Spleen (tissue), 11 donors: ENCODE data around the gene RFX1. TPM values are rescaled to one million over a fixed set of nuclear protein-coding genes. Genes with fewer than 3 reads are reported as not detected.

Experiments used
- DNase-seq: peaks from one replicate; pipeline ENCODE4 v3.0.0-alpha.2; 2020
- H3K27ac ChIP-seq, 8 donors: fragments of 200-600 bp; sonication (generic) in 7 of 8; 1 replicate in 4 of 8; 2 replicates in 4 of 8; pipeline versions ENCODE4 v1.5.0 to v1.8.0; 2016 to 2021; ENCODE audit warnings: inconsistent platforms in 4 of 8, mild to moderate bottlenecking in 4 of 8, moderate library complexity in 1 of 8
- H3K27me3 ChIP-seq, 7 donors: fragments of 200-600 bp; sonication (generic) in 6 of 7; replicated peaks in 1 of 7; 1 replicate in 4 of 7; 2 replicates in 3 of 7; pipeline versions ENCODE4 v1.5.0 to v1.8.0; 2016 to 2021; ENCODE audit warnings: inconsistent platforms in 3 of 7, mild to moderate bottlenecking in 1 of 7
- H3K36me3 ChIP-seq, 6 donors: fragments of 200-600 bp; sonication (generic) in 5 of 6; 1 replicate in 4 of 6; 2 replicates in 2 of 6; pipeline versions ENCODE4 v1.5.0 to v1.8.0; 2016 to 2021; ENCODE audit warnings: inconsistent platforms in 2 of 6
- H3K4me1 ChIP-seq, 6 donors: fragments of 200-600 bp; sonication (generic) in 5 of 6; 1 replicate in 3 of 6; 2 replicates in 3 of 6; pipeline versions ENCODE4 v1.5.0 to v1.8.0; 2016 to 2021; ENCODE audit warnings: inconsistent platforms in 3 of 6
- H3K4me3 ChIP-seq, 8 donors: fragments of 200-600 bp; sonication (generic) in 7 of 8; 1 replicate in 4 of 8; 2 replicates in 4 of 8; pipeline versions ENCODE4 v1.5.0 to v1.8.0; 2016 to 2021; ENCODE audit warnings: inconsistent platforms in 4 of 8, mild to moderate bottlenecking in 4 of 8, moderate library complexity in 2 of 8
- H3K9me3 ChIP-seq, 8 donors: fragments of 200-600 bp; sonication (generic) in 7 of 8; 1 replicate in 4 of 8; 2 replicates in 4 of 8; pipeline versions ENCODE4 v1.5.0 to v1.8.0; 2016 to 2021; ENCODE audit warnings: inconsistent platforms in 4 of 8
- CTCF ChIP-seq, 11 experiments: fragments of 200-600 bp in 7 of 11; fragments of 450-650 bp in 4 of 11; sonication (generic) in 4 of 11; IDR thresholded peaks in 8 of 11; conservative IDR thresholded peaks in 3 of 11; 1 replicate in 7 of 11; 2 replicates in 4 of 11; pipeline versions ENCODE4 v1.4.0 to v1.8.0; 2016 to 2021; ENCODE audit warnings: antibody characterized with exemption in 11 of 11, inconsistent platforms in 4 of 11, mild to moderate bottlenecking in 1 of 11
- POLR2A ChIP-seq, 3 donors: fragments of 450-650 bp; IDR thresholded peaks; one replicate each; pipeline ENCODE4 v1.5.1; 2017; ENCODE audit warnings: antibody characterized with exemption in 3 of 3, mild to moderate bottlenecking in 1 of 3
- POLR2AphosphoS5 ChIP-seq, 3 donors: sonication (generic); formaldehyde crosslinking; IDR thresholded peaks; one replicate each; pipeline ENCODE4 v1.5.1; 2017; ENCODE audit warnings: antibody characterized with exemption in 3 of 3
- WGBS, 5 donors: extraction: QIAGEN DNeasy Blood & Tissue Kit in 3 of 5; methylation state at CpG; one replicate each; pipeline versions ENCODE4 v1.1.5 to v1.1.7; 2013 to 2018; 5-methylcytosine and 5-hydroxymethylcytosine counted together
- intact Hi-C: fragments of 100-400 bp; cut with DNase I; formaldehyde crosslinking; loops from one replicate; pipeline ENCODE4 v1.15.0; 2023; ENCODE audit warnings: low total_unique reads
- polyA plus RNA-seq, 3 donors: library from polyadenylated mRNA; stranded (reverse); fragments of 200-250 nt; gene quantifications; one replicate each; pipeline ENCODE4 v1.2.1, GENCODE V29; 2013
- total RNA-seq, 7 donors: library from RNA; depleted of rRNA in 3 of 7; stranded (reverse); fragments of >200 nt in 3 of 7; fragmentation: NEBNext Ultra II Directional in 4 of 7; extraction: Animal tissue kit (Norgen Biotek cat#: 25700) in 4 of 7; gene quantifications; one replicate each; pipeline versions ENCODE4 v1.1.0 to v1.2.1, GENCODE V29; 2016 to 2021
- donor health status: healthy with polysubstance abuse.
- donor health status: DM: no; HTN: no; CAD: no; lungs with moderate emphysema.
- donor health status: DM: no; HTN: no; CAD: no.
- donor health status: Bipolar disorder and iron deficiency.
- donor health status: healthy.
- donor health status: DM: no; HTN: no; CAD: no.
- donor health status: DM: yes; HTN: yes; CAD: no.

Gene RFX1
- total and polyA plus RNA-seq, 10 donors = 2.2 to 22.4 (median 10.9) TPM

GRCh38 chr19:13984186-13984585 lies 21.9 kb downstream of the RFX1 start:
- H3K27ac ChIP-seq = peak overlapping the region in 4 of 8 donors; percentile 94 to 97 (median 96)
- no peak for DNase-seq
- H3K36me3 ChIP-seq = peaks cover 0 to 50% (median 6%) of the 10 kb centered on the region in 6 donors
- TF ChIP-seq POLR2A (IDR thresholded peaks at IDR 0.05) = no peak
- no peak for TF ChIP-seq CTCF (IDR thresholded peaks at IDR 0.05 in 8 of 11, conservative IDR thresholded peaks at IDR 0.05 in 3 of 11)
- TF ChIP-seq POLR2AphosphoS5 (IDR thresholded peaks at IDR 0.05) = no peak
- peaks cover 31 to 100% (median 80%) of the 10 kb centered on the region in 6 donors for H3K4me1 ChIP-seq
- intact Hi-C loops = no loop called here
- H3K9me3 ChIP-seq = no peaks in the 10 kb centered on the region
- H3K27me3 ChIP-seq = no peaks in the 10 kb centered on the region
- no peak overlapping the region for H3K4me3 ChIP-seq
- 84 to 100% (median 85%) methylated on average over 3 to 15 of the region's 15 CpGs for WGBS, 5 donors

GRCh38 chr19:13983213-13983889 lies 22.8 kb downstream of the RFX1 start:
- Histone ChIP-seq H3K4me3 (no peak overlapping the region), H3K36me3 (peaks cover 0 to 42% (median 6%) of the 10 kb centered on the region in 6 donors), H3K4me1 (peaks cover 35 to 100% (median 82%) of the 10 kb centered on the region in 6 donors), H3K9me3 (no peaks in the 10 kb centered on the region), H3K27me3 (no peaks in the 10 kb centered on the region), H3K27ac (peak overlapping the region in 5 of 8 donors; percentile 27 to 97 (median 55))
- intact Hi-C loops = no loop called here
- WGBS, 5 donors = 64 to 93% (median 66%) methylated on average over 7 to 21 of the region's 21 CpGs
- no peak for TF ChIP-seq CTCF (IDR thresholded peaks at IDR 0.05 in 8 of 11, conservative IDR thresholded peaks at IDR 0.05 in 3 of 11)
- peak; percentile 18 to 59 (median 53) for TF ChIP-seq POLR2AphosphoS5 (IDR thresholded peaks at IDR 0.05)
- TF ChIP-seq POLR2A (IDR thresholded peaks at IDR 0.05) = no peak
- DNase-seq = peak; percentile 89

- H3K36me3 ChIP-seq = peaks cover 0 to 39% (median 6%) of the 10 kb centered on the region in 6 donors
- peaks cover 33 to 100% (median 81%) of the 10 kb centered on the region in 6 donors for H3K4me1 ChIP-seq
- intact Hi-C loops = no loop called here
- no peaks in the 10 kb centered on the region for H3K9me3 ChIP-seq
- H3K27ac ChIP-seq = peak overlapping the region in 5 of 8 donors; percentile 27 to 97 (median 55)
- H3K27me3 ChIP-seq = no peaks in the 10 kb centered on the region
- H3K4me3 ChIP-seq = no peak overlapping the region
- TF ChIP-seq POLR2A (IDR thresholded peaks at IDR 0.05) = no peak
- no peak for TF ChIP-seq POLR2AphosphoS5 (IDR thresholded peaks at IDR 0.05)
- TF ChIP-seq CTCF (IDR thresholded peaks at IDR 0.05 in 8 of 11, conservative IDR thresholded peaks at IDR 0.05 in 3 of 11) = no peak
- DNase-seq = no peak
- 97 to 99% (median 98%) methylated on average over 9 of the region's 9 CpGs for WGBS, 5 donors
Measured at GRCh38 chr19:13982773-13983172, 23.3 kb downstream of the RFX1 start.

DNA sequence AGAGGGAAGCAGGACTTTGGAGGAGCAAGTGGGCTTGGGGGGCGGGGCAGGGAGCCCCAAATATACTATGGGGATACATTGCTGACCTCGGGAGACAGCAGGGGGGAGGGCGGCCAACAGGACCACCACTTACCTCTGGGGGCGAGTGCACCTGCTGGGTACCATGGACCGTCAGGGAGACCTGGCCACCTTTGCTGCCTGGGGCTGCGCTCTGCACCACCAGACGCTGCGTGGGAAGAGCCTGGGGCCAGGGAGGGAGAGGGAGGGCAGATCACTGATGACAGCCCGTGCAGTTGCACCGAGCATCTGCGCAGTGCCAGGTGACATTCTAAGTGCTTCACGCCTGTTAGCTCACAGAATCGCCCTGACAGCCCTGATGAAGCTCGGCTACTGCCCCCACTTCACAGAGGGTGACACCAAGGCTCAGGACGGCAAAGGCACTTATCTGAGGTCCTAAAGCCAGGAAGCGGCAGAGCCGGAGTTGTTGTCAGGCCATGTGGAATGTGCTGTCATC lies 24.1 kb downstream of the RFX1 start:
- TF ChIP-seq POLR2AphosphoS5 (IDR thresholded peaks at IDR 0.05) = peak in 1 of 3 donors; percentile 31
- no peak for TF ChIP-seq POLR2A (IDR thresholded peaks at IDR 0.05)
- no peak for TF ChIP-seq CTCF (IDR thresholded peaks at IDR 0.05 in 8 of 11, conservative IDR thresholded peaks at IDR 0.05 in 3 of 11)
- intact Hi-C loops = no loop called here
- no peaks in the 10 kb centered on the region for H3K27me3 ChIP-seq
- no peaks in the 10 kb centered on the region for H3K9me3 ChIP-seq
- H3K4me3 ChIP-seq = no peak overlapping the region
- no peak for DNase-seq
- peaks cover 0 to 46% (median 6%) of the 10 kb centered on the region in 6 donors for H3K36me3 ChIP-seq
- H3K27ac ChIP-seq = peak overlapping the region in 2 of 8 donors; percentile 0 to 24
- peaks cover 26 to 95% (median 73%) of the 10 kb centered on the region in 6 donors for H3K4me1 ChIP-seq
- 91 to 96% (median 95%) methylated on average over 7 to 17 of the region's 17 CpGs for WGBS, 5 donors
